KOPT-K1 (cell line): Measurements from ENCODE around the gene DDX4.

ENCODE experiments used
- H3K27ac ChIP-seq: fragments of 200-600 bp; sonication (generic); 2 replicates; pipeline ENCODE4 v1.5.1; 2016; ENCODE audit warnings: antibody characterized with exemption, mild to moderate bottlenecking, low read depth, low read length; ENCODE audit not compliant: poor library complexity, severe bottlenecking
- H3K36me3 ChIP-seq: fragments of 200-600 bp; sonication (generic); 2 replicates; pipeline ENCODE4 v1.5.1; 2017; ENCODE audit warnings: antibody characterized with exemption, mild to moderate bottlenecking, low read length, moderate library complexity; ENCODE audit not compliant: insufficient read depth
- H3K9me3 ChIP-seq: fragments of 200-600 bp; sonication (generic); 2 replicates; pipeline ENCODE4 v1.5.1; 2017; ENCODE audit warnings: antibody characterized with exemption, low read length, mild to moderate bottlenecking; ENCODE audit not compliant: insufficient read depth, poor library complexity, severe bottlenecking

The DDX4 gene

GRCh38 chr5:55823151-55823796, 85.4 kb downstream of the DDX4 start:
- Histone ChIP-seq H3K9me3 (no peaks in the 10 kb centered on the region), H3K27ac (no peak overlapping the region), H3K36me3 (no peaks in the 10 kb centered on the region)

GRCh38 chr5:55829956-55830355, 92.1 kb downstream of the DDX4 start:
- Histone ChIP-seq H3K36me3 (no peaks in the 10 kb centered on the region), H3K27ac (no peak overlapping the region), H3K9me3 (peaks cover 7% of the 10 kb centered on the region)

- Histone ChIP-seq H3K27ac (no peak overlapping the region), H3K9me3 (peaks cover 7% of the 10 kb centered on the region)
Observed at GRCh38 chr5:55832446-55832845, 94.6 kb downstream of the DDX4 start.

GRCh38 chr5:55836191-55836590, 98.3 kb downstream of the DDX4 start:
- H3K27ac ChIP-seq, result no peak overlapping the region
- no peaks in the 10 kb centered on the region for H3K36me3 ChIP-seq
- H3K9me3 ChIP-seq, result peaks cover 7% of the 10 kb centered on the region

More at GRCh38 chr5:55832446-55832845, 94.6 kb downstream of the DDX4 start:
- no peaks in the 10 kb centered on the region for H3K36me3 ChIP-seq

- no peak overlapping the region for H3K27ac ChIP-seq
- H3K9me3 ChIP-seq, result peaks cover 15% of the 10 kb centered on the region
- H3K36me3 ChIP-seq, result no peaks in the 10 kb centered on the region
Observed at GRCh38 chr5:55841976-55842375, 104.1 kb downstream of the DDX4 start.

GRCh38 chr5:55847837-55848236, 110.0 kb downstream of the DDX4 start:
- no peaks in the 10 kb centered on the region for H3K36me3 ChIP-seq
- peaks cover 15% of the 10 kb centered on the region for H3K9me3 ChIP-seq
- H3K27ac ChIP-seq, result no peak overlapping the region

- H3K27ac ChIP-seq, result no peak overlapping the region
- H3K36me3 ChIP-seq, result no peaks in the 10 kb centered on the region
- H3K9me3 ChIP-seq, result peaks cover 15% of the 10 kb centered on the region
Observed at GRCh38 chr5:55848783-55849182, 110.9 kb downstream of the DDX4 start.

GRCh38 chr5:55850839-55851674, 113.2 kb downstream of the DDX4 start, which contains the start of gene IL31RA:
TSS of gene IL31RA (plus strand) at chr5:55851357. CDS start at chr5:55851571, 214 bp downstream.
- Histone ChIP-seq H3K9me3 (peaks cover 2% of the 10 kb centered on the region), H3K36me3 (no peaks in the 10 kb centered on the region), H3K27ac (no peak within 1 kb of the TSS)

GRCh38 chr5:55851675-55851979, 113.8 kb downstream of the DDX4 start:
- no peak overlapping the region for H3K27ac ChIP-seq

GRCh38 chr5:55852503-55852902, 114.6 kb downstream of the DDX4 start:
- H3K27ac ChIP-seq, result no peak overlapping the region
- no peaks in the 10 kb centered on the region for H3K9me3 ChIP-seq
- H3K36me3 ChIP-seq, result no peaks in the 10 kb centered on the region

More at GRCh38 chr5:55851675-55851979, 113.8 kb downstream of the DDX4 start:
- H3K36me3 ChIP-seq, result no peaks in the 10 kb centered on the region
- H3K9me3 ChIP-seq, result no peaks in the 10 kb centered on the region

GRCh38 chr5:55853041-55853670, 115.3 kb downstream of the DDX4 start:
- Histone ChIP-seq H3K9me3 (no peaks in the 10 kb centered on the region), H3K36me3 (no peaks in the 10 kb centered on the region), H3K27ac (no peak overlapping the region)

- no peaks in the 10 kb centered on the region for H3K9me3 ChIP-seq
- H3K27ac ChIP-seq, result no peak overlapping the region
- H3K36me3 ChIP-seq, result no peaks in the 10 kb centered on the region
Observed at GRCh38 chr5:55853818-55854217, 116.0 kb downstream of the DDX4 start.

- Histone ChIP-seq H3K36me3 (no peaks in the 10 kb centered on the region), H3K9me3 (no peaks in the 10 kb centered on the region), H3K27ac (peak overlapping the region; percentile 43)
Observed at GRCh38 chr5:55855509-55855908, 117.6 kb downstream of the DDX4 start.

- peak overlapping the region; percentile 43 for H3K27ac ChIP-seq
Observed at GRCh38 chr5:55856516-55857246, 118.8 kb downstream of the DDX4 start.

GRCh38 chr5:55857247-55857640, 119.4 kb downstream of the DDX4 start:
- Histone ChIP-seq H3K36me3 (no peaks in the 10 kb centered on the region), H3K27ac (peak overlapping the region; percentile 43), H3K9me3 (no peaks in the 10 kb centered on the region)

More at GRCh38 chr5:55856516-55857246, 118.8 kb downstream of the DDX4 start:
- Histone ChIP-seq H3K36me3 (no peaks in the 10 kb centered on the region), H3K9me3 (no peaks in the 10 kb centered on the region)
